22Rv1 (cell line): ENCODE measurements around the gene PDE4B.

Source experiments
- H3K27ac ChIP-seq: fragments of 450-650 bp; 2 replicates; pipeline ENCODE4 v1.5.1; 2017
- ZFX ChIP-seq: fragments of 450-650 bp; IDR thresholded peaks from 2 replicates; pipeline ENCODE4 v1.6.1; 2017; ENCODE audit warnings: antibody characterized with exemption, borderline replicate concordance
- TF ChIP-seq, protein P1 (sequence below): fragments of 450-650 bp; IDR thresholded peaks from 2 replicates; pipeline ENCODE4 v1.5.1; 2017; ENCODE audit warnings: mild to moderate bottlenecking

Gene PDE4B

DNA sequence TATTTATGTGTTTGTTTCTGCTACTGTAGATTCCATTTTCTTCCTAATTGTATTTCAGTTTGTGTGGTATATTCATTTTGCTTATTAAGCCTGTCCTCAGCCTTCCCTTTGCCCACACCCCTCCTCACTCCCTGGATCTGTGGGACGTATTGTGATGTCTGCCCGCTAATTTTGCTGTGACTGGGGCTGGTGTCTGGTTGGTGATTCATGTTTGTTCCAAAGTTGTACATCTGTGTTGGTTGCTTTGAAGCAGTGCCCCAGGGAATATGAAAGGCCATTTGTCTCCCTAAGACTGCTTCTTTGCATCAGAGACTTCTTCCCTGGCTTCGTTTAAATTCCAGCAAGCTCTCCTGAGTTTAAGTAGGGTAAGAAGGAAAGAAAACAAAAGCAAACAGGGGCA, 451.7 kb downstream of the PDE4B start:
- TF ChIP-seq ZFX: no peak
- TF ChIP-seq, protein P1, sequence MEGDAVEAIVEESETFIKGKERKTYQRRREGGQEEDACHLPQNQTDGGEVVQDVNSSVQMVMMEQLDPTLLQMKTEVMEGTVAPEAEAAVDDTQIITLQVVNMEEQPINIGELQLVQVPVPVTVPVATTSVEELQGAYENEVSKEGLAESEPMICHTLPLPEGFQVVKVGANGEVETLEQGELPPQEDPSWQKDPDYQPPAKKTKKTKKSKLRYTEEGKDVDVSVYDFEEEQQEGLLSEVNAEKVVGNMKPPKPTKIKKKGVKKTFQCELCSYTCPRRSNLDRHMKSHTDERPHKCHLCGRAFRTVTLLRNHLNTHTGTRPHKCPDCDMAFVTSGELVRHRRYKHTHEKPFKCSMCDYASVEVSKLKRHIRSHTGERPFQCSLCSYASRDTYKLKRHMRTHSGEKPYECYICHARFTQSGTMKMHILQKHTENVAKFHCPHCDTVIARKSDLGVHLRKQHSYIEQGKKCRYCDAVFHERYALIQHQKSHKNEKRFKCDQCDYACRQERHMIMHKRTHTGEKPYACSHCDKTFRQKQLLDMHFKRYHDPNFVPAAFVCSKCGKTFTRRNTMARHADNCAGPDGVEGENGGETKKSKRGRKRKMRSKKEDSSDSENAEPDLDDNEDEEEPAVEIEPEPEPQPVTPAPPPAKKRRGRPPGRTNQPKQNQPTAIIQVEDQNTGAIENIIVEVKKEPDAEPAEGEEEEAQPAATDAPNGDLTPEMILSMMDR: no peak
- H3K27ac ChIP-seq: no peak overlapping the region

DNA sequence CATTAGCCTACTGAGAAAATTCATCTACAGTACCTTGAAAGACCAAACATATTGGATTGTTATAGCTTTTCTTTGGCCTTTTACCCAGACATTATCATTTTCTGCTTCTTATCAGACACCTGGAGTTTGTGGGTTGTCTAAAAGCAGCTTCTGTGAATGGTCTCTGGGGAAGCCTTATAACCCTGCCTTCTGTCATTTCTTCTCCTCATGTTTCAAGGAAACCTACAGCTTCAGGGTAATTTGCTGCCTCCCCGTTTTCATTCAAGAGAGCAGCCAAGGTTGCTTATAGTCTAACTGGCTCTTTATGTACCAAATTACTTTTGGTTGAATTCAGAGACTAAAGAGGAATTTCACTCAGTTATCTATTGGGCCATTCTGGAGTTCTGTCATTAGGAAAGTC, 453.0 kb downstream of the PDE4B start:
- no peak for TF ChIP-seq ZFX
- TF ChIP-seq, protein P1: no peak

GRCh38 chr1:66246351-66247269, 453.9 kb downstream of the PDE4B start:
- H3K27ac ChIP-seq: no peak overlapping the region
- TF ChIP-seq, protein P1: no peak
- no peak for TF ChIP-seq ZFX

More for the DNA sequence above, 453.0 kb downstream of the PDE4B start:
- no peak overlapping the region for H3K27ac ChIP-seq

DNA sequence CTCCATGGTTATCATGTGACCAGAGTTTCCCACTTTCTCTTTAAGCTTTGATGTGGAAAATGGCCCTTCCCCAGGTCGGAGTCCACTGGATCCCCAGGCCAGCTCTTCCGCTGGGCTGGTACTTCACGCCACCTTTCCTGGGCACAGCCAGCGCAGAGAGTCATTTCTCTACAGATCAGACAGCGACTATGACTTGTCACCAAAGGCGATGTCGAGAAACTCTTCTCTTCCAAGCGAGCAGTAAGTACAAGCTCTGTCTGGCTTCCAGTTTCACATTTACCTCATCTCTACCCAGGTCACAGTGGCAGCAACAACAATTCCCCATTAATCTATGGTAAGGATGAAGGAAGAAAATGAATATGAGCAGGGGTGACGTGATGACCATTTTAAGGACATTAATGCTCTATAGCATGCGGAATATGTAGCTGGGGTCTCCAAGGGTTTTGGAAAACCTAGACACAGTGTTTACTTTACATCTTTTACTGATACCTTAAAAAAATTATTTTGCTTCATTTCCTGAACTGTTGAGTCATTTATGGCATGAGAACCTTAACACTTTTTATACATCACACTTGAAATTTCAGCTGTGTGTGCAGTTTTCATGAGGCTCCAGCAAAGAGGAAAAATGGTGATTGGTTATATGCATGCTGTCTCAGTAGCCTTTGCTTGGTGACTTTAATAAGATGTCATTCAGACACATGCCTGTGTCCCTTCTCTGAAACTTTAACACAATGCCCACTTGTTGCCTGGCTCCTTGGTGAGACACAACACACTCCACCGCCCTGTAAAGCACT, 454.9 kb downstream of the PDE4B start:
- TF ChIP-seq ZFX: no peak
- TF ChIP-seq, protein P1: no peak
- no peak overlapping the region for H3K27ac ChIP-seq

DNA sequence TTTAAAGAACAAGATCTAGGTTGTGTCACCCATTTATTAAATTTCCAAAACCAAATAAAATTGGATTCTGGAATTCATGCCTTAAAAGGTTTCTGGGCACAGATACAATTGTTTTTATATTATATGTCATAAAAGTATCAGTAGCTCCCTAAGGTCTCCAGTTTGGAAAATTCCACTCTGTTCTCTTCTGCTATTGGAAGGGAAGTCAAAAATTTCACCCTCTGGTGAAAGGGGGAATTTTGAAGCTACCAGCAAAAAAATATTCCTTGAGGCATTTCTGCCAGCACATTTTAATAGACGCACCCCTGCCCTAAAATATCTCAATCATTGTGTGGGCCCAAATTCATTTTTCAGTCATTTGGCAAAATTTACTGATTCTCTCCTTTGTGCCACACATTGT, 455.6 kb downstream of the PDE4B start:
- H3K27ac ChIP-seq: no peak overlapping the region

DNA sequence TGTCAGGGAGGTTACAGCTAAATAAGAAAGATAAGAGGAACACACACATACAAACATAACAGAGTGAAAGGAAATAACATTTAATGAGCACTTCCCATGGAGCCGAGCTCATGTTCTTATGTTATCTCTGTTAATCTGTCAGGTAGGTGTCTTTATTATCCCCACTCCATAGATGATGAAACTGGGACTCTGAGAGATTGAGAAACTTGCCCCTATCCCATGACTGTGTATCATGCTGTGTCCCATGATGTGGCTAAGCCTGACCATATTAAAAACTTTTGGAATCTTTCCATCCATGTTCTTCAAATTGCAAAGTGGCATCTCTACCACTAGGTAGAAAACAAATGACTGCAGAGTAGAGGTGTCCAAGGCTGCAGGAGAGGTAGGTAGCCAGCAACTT, 456.1 kb downstream of the PDE4B start:
- H3K27ac ChIP-seq: no peak overlapping the region
- TF ChIP-seq, protein P1: no peak
- TF ChIP-seq ZFX: no peak

More for the DNA sequence above, 455.6 kb downstream of the PDE4B start:
- TF ChIP-seq, protein P1: no peak
- no peak for TF ChIP-seq ZFX
